PC-3 (cell line): ENCODE measurements around the gene RHEBL1. TPM values are rescaled to one million over a fixed set of nuclear protein-coding genes. Genes with fewer than 3 reads are reported as not detected.
A peak's percentile ranks its signal among the peaks of the same experiment; 100 is the strongest.

Source experiments
- ATAC-seq: fragments of 200-7000 bp; cut with Tn5 transposase; 2 replicates; pipeline ENCODE4 v1.9.1; 2020; ENCODE audit warnings: mild to moderate bottlenecking, moderate library complexity
- BruUV-seq: library from RNA; stranded (reverse); fragments of 400-500 nt; replicated peaks from 2 replicates; lab custom pipeline; 2021; lab: Mats Ljungman, UMichigan
- CTCF ChIA-PET: fragments of 300-600 bp; sonication (Branson Sonifier 250); formaldehyde crosslinking; loops from one replicate; lab custom pipeline; 2022; ENCODE audit warnings: antibody characterized with exemption; lab: Charles Lee
- POLR2A ChIA-PET: fragments of 300-600 bp; sonication (Branson Sonifier 250); formaldehyde crosslinking; loops from one replicate; lab custom pipeline; 2022; ENCODE audit warnings: antibody characterized with exemption; ENCODE audit not compliant: unreplicated experiment; lab: Charles Lee
- DNase-seq: peaks from one replicate; pipeline ENCODE4 v3.0.0-alpha.2; 2015
- H2AFZ ChIP-seq: fragments of 300-600 bp; sonication (generic); 2 replicates; pipeline ENCODE4 v1.6.0; 2016; ENCODE audit warnings: antibody characterized with exemption, low read length
- H3F3A ChIP-seq: fragments of 300-600 bp; sonication (generic); one replicate; pipeline ENCODE4 v1.6.0; 2017; ENCODE audit warnings: antibody characterized with exemption, low read length, control low read depth, mild to moderate bottlenecking; ENCODE audit not compliant: unreplicated experiment
- H3K27ac ChIP-seq: fragments of 300-600 bp; sonication (generic); 2 replicates; pipeline ENCODE4 v1.5.1; 2016; ENCODE audit warnings: mild to moderate bottlenecking, low read length
- H3K27me3 ChIP-seq: fragments of 300-600 bp; sonication (generic); 2 replicates; pipeline ENCODE4 v1.6.1; 2016; ENCODE audit warnings: low read length, mixed read lengths
- H3K36me3 ChIP-seq: fragments of 300-600 bp; sonication (generic); 2 replicates; pipeline ENCODE4 v1.6.1; 2016; ENCODE audit warnings: low read depth, mixed run types, low read length, mixed read lengths
- H3K4me1 ChIP-seq: fragments of 300-600 bp; sonication (generic); 2 replicates; pipeline ENCODE4 v1.5.1; 2016; ENCODE audit warnings: low read length; ENCODE audit not compliant: insufficient read depth
- H3K4me2 ChIP-seq: fragments of 300-600 bp; sonication (generic); 2 replicates; pipeline ENCODE4 v1.6.0; 2016; ENCODE audit warnings: low read length
- H3K4me3 ChIP-seq: fragments of 300-600 bp; sonication (generic); 2 replicates; pipeline ENCODE4 v1.5.1; 2016; ENCODE audit warnings: mild to moderate bottlenecking, low read length, mixed read lengths
- H3K79me2 ChIP-seq: fragments of 300-600 bp; sonication (generic); 2 replicates; pipeline ENCODE4 v1.6.1; 2017; ENCODE audit warnings: low read length, mixed read lengths
- H3K9ac ChIP-seq: fragments of 300-600 bp; sonication (generic); 2 replicates; pipeline ENCODE4 v1.6.0; 2016; ENCODE audit warnings: mild to moderate bottlenecking, low read length
- H3K9me2 ChIP-seq: fragments of 300-600 bp; sonication (generic); replicated peaks from 2 replicates; pipeline ENCODE4 v1.6.1; 2016; ENCODE audit warnings: mixed run types, low read length, mixed read lengths
- H3K9me3 ChIP-seq: fragments of 300-600 bp; sonication (generic); 2 replicates; pipeline ENCODE4 v1.6.1; 2016; ENCODE audit warnings: low read length, mixed read lengths
- H4K20me1 ChIP-seq: fragments of 300-600 bp; sonication (generic); 2 replicates; pipeline ENCODE4 v1.6.1; 2016; ENCODE audit warnings: low read length, mixed read lengths
- CTCF ChIP-seq: fragments of 300-600 bp; sonication (generic); conservative IDR thresholded peaks from 2 replicates; pipeline ENCODE4 v1.5.1; 2017; ENCODE audit warnings: antibody characterized with exemption, low read depth, mild to moderate bottlenecking, low read length
- EZH2 ChIP-seq: fragments of 300-600 bp; sonication (generic); IDR thresholded peaks from one replicate; pipeline ENCODE4 v1.6.1; 2017; ENCODE audit warnings: antibody characterized with exemption, mild to moderate bottlenecking, low read length; ENCODE audit not compliant: unreplicated experiment
- EZH2phosphoT487 ChIP-seq: fragments of 300-600 bp; sonication (generic); IDR thresholded peaks from 2 replicates; pipeline ENCODE4 v1.6.1; 2018; ENCODE audit warnings: mild to moderate bottlenecking, antibody characterized with exemption, low read length, borderline replicate concordance
- intact Hi-C: fragments of 100-400 bp; cut with micrococcal nuclease; formaldehyde crosslinking; loops from 2 replicates; pipeline ENCODE4 v1.9.0; 2023
- total RNA-seq: library from RNA; depleted of rRNA; stranded (reverse); fragments of >200 nt; gene quantifications from 2 replicates; pipeline ENCODE4 v1.2.3, GENCODE V29; 2014

RHEBL1 gene
- total RNA-seq, 1 experiment from 2014 or later = 5.0 TPM

- Histone ChIP-seq H4K20me1 (no peaks in the 10 kb centered on the region), H3K27ac (no peak overlapping the region), H3F3A (no peaks in the 10 kb centered on the region), H3K36me3 (no peaks in the 10 kb centered on the region), H3K79me2 (no peaks in the 10 kb centered on the region), H3K27me3 (peaks cover 38% of the 10 kb centered on the region), H3K4me3 (peak overlapping the region; percentile 43), H3K9me3 (no peaks in the 10 kb centered on the region), H3K4me1 (peaks cover 29% of the 10 kb centered on the region), H3K9ac (no peak overlapping the region), H2AFZ (peak overlapping the region; percentile 54; the same call in 1 of the 2 replicates), H3K9me2 (no peaks in the 10 kb centered on the region), H3K4me2 (peak overlapping the region; percentile 59)
- no peak for ATAC-seq
- DNase-seq = no peak
- BruUV-seq = no TSS peak
- CTCF ChIA-PET = interaction anchor here (0.6 to 2.7 kb wide), 6 partner anchors 13 to 29 kb away, joined by 3 to 10 read pairs (median 4); partner anchors contain the start of gene RHEBL1
- intact Hi-C loops = loop anchor here (1.0 kb wide), 1 partner anchor 29 kb away; no protein-coding TSS in a partner anchor
- TF ChIP-seq EZH2 (no peak), CTCF (no peak), EZH2phosphoT487 (no peak)
- POLR2A ChIA-PET = no interaction called here
These were observed 23.1 kb upstream of the RHEBL1 start for GRCh38 chr12:49092816-49093406.

DNA sequence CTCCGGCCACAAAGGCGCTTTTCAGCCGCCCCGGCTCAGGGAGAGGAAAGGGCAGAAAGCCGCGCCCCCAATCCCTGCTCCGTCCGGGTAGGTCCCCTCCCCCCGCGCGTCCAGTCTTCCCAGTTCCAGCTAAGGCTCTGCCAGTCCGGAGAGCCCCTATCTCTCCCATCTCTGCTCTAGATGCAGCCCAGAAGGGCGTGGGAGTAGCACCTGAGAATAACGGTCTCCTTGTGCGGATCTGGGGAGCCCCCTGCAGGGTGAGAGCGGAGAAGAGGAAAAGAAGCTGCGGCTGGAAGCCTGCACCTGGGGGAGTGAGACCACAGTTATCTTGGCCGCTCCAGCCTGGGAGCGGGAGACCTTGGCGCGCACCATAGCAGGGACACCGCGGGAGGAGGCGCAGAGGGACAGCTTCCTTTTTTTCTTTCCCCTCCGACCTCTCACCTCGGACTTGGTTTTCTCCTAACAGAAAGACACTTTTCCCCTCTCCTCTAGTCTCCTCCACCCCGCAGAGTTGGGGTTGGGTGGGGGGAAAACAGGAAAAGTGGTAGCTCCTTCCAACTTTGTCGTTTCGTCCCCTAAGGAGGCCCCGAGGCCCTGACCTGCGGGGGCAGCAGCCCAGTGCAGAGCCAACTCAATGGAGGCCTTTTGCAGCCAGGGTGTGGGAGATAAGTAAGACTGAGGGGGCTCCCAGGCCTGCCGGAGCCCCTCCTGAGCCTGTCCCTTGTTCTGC lies 22.5 kb upstream of the RHEBL1 start:
- TF ChIP-seq EZH2phosphoT487 (no peak), CTCF (peak; percentile 61)
- Histone ChIP-seq H3K9me2 (no peaks in the 10 kb centered on the region), H3K27ac (no peak overlapping the region), H3K9ac (no peak overlapping the region), H2AFZ (peak overlapping the region; percentile 54; the same call in 1 of the 2 replicates), H3K4me3 (peak overlapping the region; percentile 43), H3F3A (no peaks in the 10 kb centered on the region), H3K36me3 (no peaks in the 10 kb centered on the region), H3K9me3 (no peaks in the 10 kb centered on the region), H3K27me3 (peaks cover 38% of the 10 kb centered on the region), H3K4me2 (peak overlapping the region; percentile 59), H3K4me1 (peaks cover 33% of the 10 kb centered on the region), H4K20me1 (no peaks in the 10 kb centered on the region), H3K79me2 (no peaks in the 10 kb centered on the region)
- POLR2A ChIA-PET = no interaction called here
- DNase-seq (peak; percentile 63), ATAC-seq (peak; percentile 29)
- CTCF ChIA-PET = interaction anchor here (0.6 to 0.9 kb wide), 6 partner anchors 13 to 28 kb away, joined by 3 to 6 read pairs (median 4); partner anchors contain the start of genes LMBR1L and RHEBL1
- intact Hi-C loops = loop anchor here (1.0 kb wide), 1 partner anchor 28 kb away; no protein-coding TSS in a partner anchor
- BruUV-seq = no TSS peak

- Histone ChIP-seq H3K9me2 (no peaks in the 10 kb centered on the region), H3K4me1 (peaks cover 33% of the 10 kb centered on the region), H2AFZ (peak overlapping the region; percentile 54), H3K27me3 (peaks cover 38% of the 10 kb centered on the region), H3K27ac (no peak overlapping the region), H3K36me3 (no peaks in the 10 kb centered on the region), H3K4me3 (peak overlapping the region; percentile 43), H4K20me1 (no peaks in the 10 kb centered on the region), H3K4me2 (peak overlapping the region; percentile 59), H3K9ac (no peak overlapping the region), H3K79me2 (no peaks in the 10 kb centered on the region), H3K9me3 (no peaks in the 10 kb centered on the region), H3F3A (no peaks in the 10 kb centered on the region)
- CTCF ChIA-PET = interaction anchor here (0.7 kb wide), 1 partner anchor 19 kb away, joined by 3 read pairs; the partner anchor contains the start of gene LMBR1L
- no TSS peak for BruUV-seq
- TF ChIP-seq EZH2 = no peak
- TF ChIP-seq CTCF = no peak
- no peak for TF ChIP-seq EZH2phosphoT487
- POLR2A ChIA-PET = no interaction called here
- DNase-seq = no peak
- no peak for ATAC-seq
- intact Hi-C loops = loop anchor here (1.0 kb wide), 1 partner anchor 27 kb away; no protein-coding TSS in a partner anchor
These were observed 22.0 kb upstream of the RHEBL1 start for GRCh38 chr12:49091836-49092085.
